Lower lobe of right lung (tissue), 2 donors: ENCODE results near the gene ARHGDIA. TPM values are rescaled to one million over a fixed set of nuclear protein-coding genes. Genes with fewer than 3 reads are reported as not detected.

Source experiments
- ATAC-seq, 2 donors: fragments of 200-7000 bp; cut with Tn5 transposase; one replicate each; pipeline ENCODE4 v1.9.1; 2020 to 2022; ENCODE audit warnings: mild to moderate bottlenecking in 2 of 2, moderate library complexity in 2 of 2
- DNase-seq: peaks from one replicate; pipeline ENCODE4 v3.0.0-alpha.2; 2020
- H3K27ac ChIP-seq: fragments of 200-600 bp; one replicate; pipeline ENCODE4 v1.8.0; 2022
- H3K27me3 ChIP-seq: fragments of 200-600 bp; one replicate; pipeline ENCODE4 v1.8.0; 2022; ENCODE audit warnings: low read depth
- H3K36me3 ChIP-seq: fragments of 200-600 bp; one replicate; pipeline ENCODE4 v1.8.0; 2022; ENCODE audit warnings: mild to moderate bottlenecking
- H3K4me1 ChIP-seq: fragments of 200-600 bp; one replicate; pipeline ENCODE4 v1.8.0; 2022
- H3K4me3 ChIP-seq: fragments of 200-600 bp; one replicate; pipeline ENCODE4 v1.8.0; 2022; ENCODE audit warnings: mild to moderate bottlenecking
- H3K9me3 ChIP-seq: fragments of 200-600 bp; one replicate; pipeline ENCODE4 v1.8.0; 2022
- intact Hi-C: fragments of 100-400 bp; cut with DNase I; formaldehyde crosslinking; loops from one replicate; pipeline ENCODE4 v1.11.0; 2022
- total RNA-seq: library from RNA; stranded (reverse); fragmentation: NEBNext Ultra II Directional; extraction: Animal tissue kit (Norgen Biotek cat#: 25700); gene quantifications from one replicate; pipeline ENCODE4 v1.2.1, GENCODE V29; 2021
- TF ChIP-seq, protein P1 (sequence below): fragments of 200-600 bp; IDR thresholded peaks from one replicate; pipeline ENCODE4 v1.8.0; 2022; ENCODE audit warnings: antibody characterized with exemption, mild to moderate bottlenecking
- donor health status: DM: no; HTN: yes; CAD: no; lungs with severe emphysema.

Gene ARHGDIA
- total RNA-seq, 1 donor from 2014 or later: 331 TPM

DNA sequence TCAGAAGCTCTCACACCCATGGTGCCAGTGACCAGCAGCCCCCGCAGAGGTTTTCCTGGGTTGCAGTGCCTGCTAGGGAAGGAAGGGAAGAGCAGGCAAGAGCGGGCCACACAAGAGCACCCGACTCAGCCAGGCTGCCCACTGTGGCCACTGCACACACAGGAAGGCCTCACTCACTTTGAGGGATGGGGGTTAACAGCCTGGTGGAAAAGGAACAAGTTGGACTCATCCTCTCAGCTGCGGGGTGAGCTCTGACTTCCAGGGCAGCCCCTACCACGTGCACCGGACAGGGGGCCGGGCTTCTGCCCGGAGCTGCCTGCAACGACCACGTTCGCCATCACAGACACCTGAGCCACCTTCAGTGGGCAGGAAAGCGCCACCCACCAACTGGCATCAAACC lies 18.9 kb downstream of the ARHGDIA start:
- Histone ChIP-seq H3K27me3 (no peaks in the 10 kb centered on the region), H3K4me1 (no peaks in the 10 kb centered on the region), H3K27ac (no peak overlapping the region), H3K9me3 (no peaks in the 10 kb centered on the region), H3K4me3 (no peak overlapping the region), H3K36me3 (peaks cover 95% of the 10 kb centered on the region)
- ATAC-seq (no peak), DNase-seq (no peak)
- TF ChIP-seq, protein P1, sequence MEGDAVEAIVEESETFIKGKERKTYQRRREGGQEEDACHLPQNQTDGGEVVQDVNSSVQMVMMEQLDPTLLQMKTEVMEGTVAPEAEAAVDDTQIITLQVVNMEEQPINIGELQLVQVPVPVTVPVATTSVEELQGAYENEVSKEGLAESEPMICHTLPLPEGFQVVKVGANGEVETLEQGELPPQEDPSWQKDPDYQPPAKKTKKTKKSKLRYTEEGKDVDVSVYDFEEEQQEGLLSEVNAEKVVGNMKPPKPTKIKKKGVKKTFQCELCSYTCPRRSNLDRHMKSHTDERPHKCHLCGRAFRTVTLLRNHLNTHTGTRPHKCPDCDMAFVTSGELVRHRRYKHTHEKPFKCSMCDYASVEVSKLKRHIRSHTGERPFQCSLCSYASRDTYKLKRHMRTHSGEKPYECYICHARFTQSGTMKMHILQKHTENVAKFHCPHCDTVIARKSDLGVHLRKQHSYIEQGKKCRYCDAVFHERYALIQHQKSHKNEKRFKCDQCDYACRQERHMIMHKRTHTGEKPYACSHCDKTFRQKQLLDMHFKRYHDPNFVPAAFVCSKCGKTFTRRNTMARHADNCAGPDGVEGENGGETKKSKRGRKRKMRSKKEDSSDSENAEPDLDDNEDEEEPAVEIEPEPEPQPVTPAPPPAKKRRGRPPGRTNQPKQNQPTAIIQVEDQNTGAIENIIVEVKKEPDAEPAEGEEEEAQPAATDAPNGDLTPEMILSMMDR: no peak
- intact Hi-C loops: no loop called here

DNA sequence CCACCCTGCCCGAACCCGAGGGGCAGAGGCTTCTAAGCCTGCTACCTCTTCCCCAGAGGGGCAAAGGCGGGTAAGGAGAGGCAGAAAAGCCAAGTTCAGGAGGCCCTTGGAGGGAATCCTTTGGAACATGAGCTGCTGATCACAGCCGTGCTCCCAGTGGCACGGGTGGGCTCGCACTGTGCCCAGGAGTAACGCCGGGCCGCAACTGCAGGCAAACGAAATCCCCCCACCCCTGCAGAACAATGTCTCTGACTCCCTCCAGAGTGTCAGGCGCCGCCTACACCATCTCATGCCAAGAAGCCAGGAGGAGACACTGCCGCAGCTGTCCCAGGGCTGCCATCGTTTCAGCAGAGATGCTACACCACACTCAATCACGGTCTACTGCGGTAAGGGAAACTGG lies 19.7 kb downstream of the ARHGDIA start:
- Histone ChIP-seq H3K36me3 (peaks cover 96% of the 10 kb centered on the region), H3K9me3 (no peaks in the 10 kb centered on the region), H3K27ac (no peak overlapping the region), H3K4me1 (no peaks in the 10 kb centered on the region), H3K4me3 (no peak overlapping the region), H3K27me3 (no peaks in the 10 kb centered on the region)
- DNase-seq (no peak), ATAC-seq (no peak)
- TF ChIP-seq, protein P1: no peak
- intact Hi-C loops: no loop called here

DNA sequence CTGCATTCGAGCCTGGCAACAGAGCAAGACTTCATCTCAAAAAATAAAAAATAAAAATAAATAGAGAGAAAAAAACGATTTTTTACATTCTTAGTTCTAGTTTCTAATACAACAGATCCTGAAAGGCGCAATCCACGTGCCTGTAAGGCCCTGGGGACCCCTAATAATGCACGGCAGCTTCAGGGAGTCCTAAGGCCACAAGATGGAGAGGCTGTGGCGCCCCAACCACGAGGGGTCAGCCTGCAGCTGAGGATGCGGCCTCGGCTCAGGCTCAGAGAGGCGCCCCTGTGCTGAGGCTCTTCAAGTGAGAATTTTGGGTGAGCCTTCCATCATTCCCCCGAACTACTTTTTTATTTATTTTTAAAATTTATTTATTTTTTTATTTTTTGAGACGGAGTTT lies 21.7 kb downstream of the ARHGDIA start:
- no peak overlapping the region for H3K4me3 ChIP-seq
- peaks cover 99% of the 10 kb centered on the region for H3K36me3 ChIP-seq
- H3K9me3 ChIP-seq: no peaks in the 10 kb centered on the region
- H3K4me1 ChIP-seq: no peaks in the 10 kb centered on the region
- no peaks in the 10 kb centered on the region for H3K27me3 ChIP-seq
- intact Hi-C loops: no loop called here
- TF ChIP-seq, protein P1: no peak
- ATAC-seq: no peak
- no peak overlapping the region for H3K27ac ChIP-seq
- no peak for DNase-seq

DNA sequence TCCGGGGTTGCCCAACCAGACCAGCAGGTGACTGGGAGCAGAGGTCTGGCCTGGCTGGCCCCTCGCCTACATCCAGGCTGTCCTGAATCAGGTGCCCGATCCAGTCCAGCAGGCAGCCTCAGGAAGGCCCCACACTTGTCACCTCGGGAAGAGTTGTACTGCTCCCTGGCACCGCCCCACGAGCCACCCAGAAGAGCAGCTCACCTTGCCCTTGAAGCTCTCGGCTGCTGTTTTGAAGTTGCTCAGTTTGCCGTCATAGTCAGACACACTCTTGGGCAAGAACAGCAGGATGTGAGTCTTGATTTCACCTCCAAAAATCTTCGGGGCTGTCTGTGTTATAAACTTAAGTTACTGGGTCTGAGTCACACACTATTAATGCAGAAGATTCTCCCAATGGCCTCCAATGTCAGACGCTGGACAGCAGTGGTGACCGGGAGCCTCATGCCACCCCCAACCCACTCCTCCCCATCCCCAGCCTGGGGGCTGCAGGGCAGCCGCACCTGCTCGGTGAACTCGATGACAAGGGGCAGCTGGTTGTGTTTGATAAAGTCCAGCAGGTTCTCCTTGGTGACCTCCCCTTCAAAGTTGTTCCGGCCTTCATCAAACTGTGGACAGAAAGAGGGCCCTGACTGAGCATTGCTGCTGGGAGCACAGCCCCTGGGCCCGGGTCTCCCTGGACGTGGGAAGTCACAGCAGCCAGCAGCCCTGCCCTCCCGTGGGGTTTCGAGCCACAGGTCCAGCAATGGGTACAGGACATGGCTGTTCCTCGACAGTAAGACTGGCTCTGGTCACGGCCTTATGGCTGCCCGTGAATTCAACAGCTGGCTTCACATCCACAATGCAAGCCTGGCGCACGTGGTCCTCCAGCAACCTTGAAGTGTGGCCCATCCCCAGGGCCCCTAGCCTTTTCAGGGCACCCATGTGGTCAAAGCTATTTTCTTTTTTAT lies 24.1 kb downstream of the ARHGDIA start:
- Histone ChIP-seq H3K9me3 (no peaks in the 10 kb centered on the region), H3K27ac (no peak overlapping the region), H3K4me1 (no peaks in the 10 kb centered on the region), H3K4me3 (no peak overlapping the region), H3K36me3 (peaks cover 97% of the 10 kb centered on the region), H3K27me3 (no peaks in the 10 kb centered on the region)
- TF ChIP-seq, protein P1: no peak
- DNase-seq (no peak), ATAC-seq (peak in 1 of 2 donors; percentile 61)
- intact Hi-C loops: no loop called here

DNA sequence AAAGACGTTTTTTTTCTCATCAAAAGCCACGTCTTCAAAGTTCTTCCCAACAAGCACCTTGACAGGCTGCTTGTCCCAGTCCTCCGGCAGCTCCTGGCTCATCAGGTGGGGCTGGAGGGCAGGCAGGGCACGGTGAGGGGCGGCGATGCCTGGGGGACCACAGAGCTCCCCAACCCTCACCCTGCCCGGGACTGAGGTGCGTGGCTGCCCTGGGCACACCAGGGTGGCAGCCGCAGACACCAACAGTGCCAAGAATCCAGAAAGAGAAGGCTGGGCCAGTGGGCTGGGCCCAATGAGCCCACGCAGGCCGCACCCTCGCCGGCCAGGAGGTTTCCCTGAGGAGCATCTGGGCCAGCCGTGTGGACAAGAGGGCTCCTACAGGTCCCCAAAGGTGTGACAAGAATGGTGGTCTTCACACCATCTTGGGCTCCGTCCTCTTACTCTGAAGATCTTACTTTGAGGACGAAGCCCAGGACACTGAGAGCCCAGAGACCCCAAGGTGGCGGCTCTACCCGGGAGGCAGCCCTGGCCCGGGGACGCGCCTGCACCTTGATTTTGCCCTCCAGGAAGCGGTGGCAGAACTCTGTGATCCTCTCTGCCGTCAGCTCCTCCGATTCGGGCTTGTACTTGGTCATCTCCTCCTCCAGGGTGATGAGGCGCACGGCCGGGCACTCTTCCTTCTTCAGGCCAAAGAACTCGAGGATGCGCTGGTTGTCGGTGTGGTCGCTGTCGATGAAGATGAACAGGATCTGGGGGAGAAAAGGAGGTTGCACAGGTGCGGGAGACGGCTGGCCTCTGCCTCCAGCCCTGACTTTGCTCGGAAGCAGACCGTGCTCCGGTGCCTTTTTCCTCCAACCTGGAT lies 25.0 kb downstream of the ARHGDIA start:
- Histone ChIP-seq H3K27ac (no peak overlapping the region), H3K36me3 (peaks cover 88% of the 10 kb centered on the region), H3K9me3 (no peaks in the 10 kb centered on the region), H3K4me3 (no peak overlapping the region), H3K27me3 (no peaks in the 10 kb centered on the region), H3K4me1 (no peaks in the 10 kb centered on the region)
- no peak for ATAC-seq
- intact Hi-C loops: no loop called here
- TF ChIP-seq, protein P1: no peak
- no peak for DNase-seq
